Measurements from ENCODE around the gene GAPDH.
"Not testable (repeated sequence)": the region's sequence is repeated elsewhere in the genome, so short reads cannot be mapped to it uniquely, and the experiment has no call there.

The GAPDH gene

GRCh38 chr12:6560501-6561205 lies 26.3 kb downstream of the GAPDH start:
- DNase-seq (ENCODE audit: low read depth, low spot score): no peak

GRCh38 chr12:6562881-6563280 lies 28.6 kb downstream of the GAPDH start:
- DNase-seq (ENCODE audit: low read depth, low spot score): no peak

GRCh38 chr12:6563448-6564050 lies 29.2 kb downstream of the GAPDH start:
- DNase-seq (ENCODE audit: low read depth, low spot score): peak; percentile 58

GRCh38 chr12:6567112-6567670 lies 32.9 kb downstream of the GAPDH start:
- no peak for DNase-seq (ENCODE audit: low read depth, low spot score)

- DNase-seq (ENCODE audit: low read depth, low spot score): no peak
Observed at GRCh38 chr12:6569312-6569711, 35.0 kb downstream of the GAPDH start.

GRCh38 chr12:6569786-6570185 lies 35.5 kb downstream of the GAPDH start:
- DNase-seq (ENCODE audit: low read depth, low spot score): no peak

GRCh38 chr12:6570264-6570887 lies 36.1 kb downstream of the GAPDH start:
- peak; percentile 79 for DNase-seq (ENCODE audit: low read depth, low spot score)

- DNase-seq (ENCODE audit: low read depth, low spot score): no peak
Observed at GRCh38 chr12:6573001-6573400, 38.7 kb downstream of the GAPDH start.

GRCh38 chr12:6574576-6575295 lies 40.4 kb downstream of the GAPDH start:
- no peak for DNase-seq (ENCODE audit: low read depth, low spot score)

GRCh38 chr12:6575648-6576047 lies 41.3 kb downstream of the GAPDH start:
- DNase-seq (ENCODE audit: low read depth, low spot score): no peak

- DNase-seq (ENCODE audit: low read depth, low spot score): peak; percentile 29
Observed at GRCh38 chr12:6582196-6582595, 47.9 kb downstream of the GAPDH start.

- no peak for DNase-seq (ENCODE audit: low read depth, low spot score)
Observed at GRCh38 chr12:6582959-6583358, 48.6 kb downstream of the GAPDH start.

- DNase-seq (ENCODE audit: low read depth, low spot score): no peak
Observed at GRCh38 chr12:6584293-6584692, 50.0 kb downstream of the GAPDH start.

GRCh38 chr12:6586569-6586968 lies 52.3 kb downstream of the GAPDH start:
- DNase-seq (ENCODE audit: low read depth, low spot score): not testable (repeated sequence)

Measured in ELF-1 (cell line).